ENCODE results near the gene ATPAF2. TPM values are rescaled to one million over a fixed set of nuclear protein-coding genes. Genes with fewer than 3 reads are reported as not detected.

Gene ATPAF2
- total and polyA plus RNA-seq, 4 donors, result 12.9 to 20.1 (median 16.8) TPM

GRCh38 chr17:18028952-18029540, 9.9 kb downstream of the ATPAF2 start:
- H3K4me3 ChIP-seq (ENCODE audit: low read depth in 1 of 3, low read length in 3 of 3), result no peak overlapping the region
- peaks cover 0 to 8% (median 8%) of the 10 kb centered on the region in 4 donors for H3K4me1 ChIP-seq (ENCODE audit: control insufficient read depth in 4 of 4, insufficient read depth in 4 of 4, low read length in 3 of 4)
- H3K27ac ChIP-seq (ENCODE audit: low read depth in 1 of 2, low read length in 2 of 2), result no peak overlapping the region
- H3K9ac ChIP-seq (ENCODE audit: low read depth in 1 of 2, low read length in 2 of 2), result no peak overlapping the region
- no peaks in the 10 kb centered on the region for H3K27me3 ChIP-seq (ENCODE audit: control insufficient read depth in 4 of 4, insufficient read depth in 4 of 4, low read length in 3 of 4)
- no peaks in the 10 kb centered on the region for H3K9me3 ChIP-seq (ENCODE audit: control insufficient read depth in 4 of 4, low read length in 3 of 4)
- peaks cover 0 to 5% (median 2%) of the 10 kb centered on the region in 4 donors for H3K36me3 ChIP-seq (ENCODE audit: control insufficient read depth in 4 of 4, insufficient read depth in 3 of 4, low read depth in 1 of 4, low read length in 3 of 4)
- TF ChIP-seq FOXA1 (IDR thresholded peaks at IDR 0.05) (no peak), FOXA2 (IDR thresholded peaks at IDR 0.05) (no peak), RXRA (IDR thresholded peaks at IDR 0.05) (no peak), TAF1 (conservative IDR thresholded peaks at IDR 0.05) (no peak), JUND (IDR thresholded peaks at IDR 0.05) (no peak), GABPA (IDR thresholded peaks at IDR 0.05 in 1 of 2, conservative IDR thresholded peaks at IDR 0.05 in 1 of 2) (no peak), HNF4A (conservative IDR thresholded peaks at IDR 0.05) (no peak), CTCF (IDR thresholded peaks at IDR 0.05; ENCODE audit: low read depth, low read length, missing input control) (no peak), NR2F2 (IDR thresholded peaks at IDR 0.05) (no peak), ZBTB33 (IDR thresholded peaks at IDR 0.05) (no peak), RAD21 (IDR thresholded peaks at IDR 0.05) (no peak), SP1 (IDR thresholded peaks at IDR 0.05) (no peak)
- no peak for DNase-seq (ENCODE audit: low spot score)
- 91% methylated on average over 8 of the region's 8 CpGs for WGBS

- Histone ChIP-seq H3K27me3 (ENCODE audit: control insufficient read depth in 4 of 4, insufficient read depth in 4 of 4, low read length in 3 of 4) (no peaks in the 10 kb centered on the region), H3K9ac (ENCODE audit: low read depth in 1 of 2, low read length in 2 of 2) (no peak overlapping the region), H3K4me1 (ENCODE audit: control insufficient read depth in 4 of 4, insufficient read depth in 4 of 4, low read length in 3 of 4) (peaks cover 0 to 8% (median 7%) of the 10 kb centered on the region in 4 donors), H3K36me3 (ENCODE audit: control insufficient read depth in 4 of 4, insufficient read depth in 3 of 4, low read depth in 1 of 4, low read length in 3 of 4) (peaks cover 0 to 5% (median 3%) of the 10 kb centered on the region in 4 donors), H3K27ac (ENCODE audit: low read depth in 1 of 2, low read length in 2 of 2) (no peak overlapping the region), H3K9me3 (ENCODE audit: control insufficient read depth in 4 of 4, low read length in 3 of 4) (no peaks in the 10 kb centered on the region), H3K4me3 (ENCODE audit: low read depth in 1 of 3, low read length in 3 of 3) (no peak overlapping the region)
- no peak for TF ChIP-seq TAF1 (conservative IDR thresholded peaks at IDR 0.05)
- TF ChIP-seq HNF4A (conservative IDR thresholded peaks at IDR 0.05), result no peak
- TF ChIP-seq FOXA2 (IDR thresholded peaks at IDR 0.05), result no peak
- no peak for TF ChIP-seq JUND (IDR thresholded peaks at IDR 0.05)
- no peak for TF ChIP-seq ZBTB33 (IDR thresholded peaks at IDR 0.05)
- TF ChIP-seq NR2F2 (IDR thresholded peaks at IDR 0.05), result no peak
- no peak for TF ChIP-seq EGR1 (IDR thresholded peaks at IDR 0.05; ENCODE audit: low read depth in 2 of 2)
- no peak for TF ChIP-seq HNF4G (IDR thresholded peaks at IDR 0.05)
- no peak for TF ChIP-seq REST (IDR thresholded peaks at IDR 0.05)
- no peak for TF ChIP-seq FOXA1 (IDR thresholded peaks at IDR 0.05)
- TF ChIP-seq SP1 (IDR thresholded peaks at IDR 0.05), result no peak
- no peak for TF ChIP-seq RXRA (IDR thresholded peaks at IDR 0.05)
- no peak for TF ChIP-seq CTCF (IDR thresholded peaks at IDR 0.05; ENCODE audit: low read depth, low read length, missing input control)
- no peak for TF ChIP-seq RAD21 (IDR thresholded peaks at IDR 0.05)
- TF ChIP-seq ATF3 (IDR thresholded peaks at IDR 0.05), result no peak
- WGBS, result 90% methylated on average over 11 of the region's 11 CpGs
- DNase-seq (ENCODE audit: low spot score), result no peak
Observed at GRCh38 chr17:18028114-18028951, 10.6 kb downstream of the ATPAF2 start.
